CD14-positive monocyte (primary cell): Measurements from ENCODE around the gene PCDH8. TPM values are rescaled to one million over a fixed set of nuclear protein-coding genes. Genes with fewer than 3 reads are reported as not detected.

Source experiments
- DNase-seq, 3 donors: peaks; one replicate each; pipeline ENCODE4 v3.0.0-alpha.2; 2011 to 2022
- H2AFZ ChIP-seq: 2 replicates; pipeline ENCODE4 v1.6.0; 2012; ENCODE audit warnings: mild to moderate bottlenecking, low read depth, low read length, inconsistent platforms; ENCODE audit not compliant: insufficient read depth, poor library complexity, severe bottlenecking
- H3K27ac ChIP-seq, 2 donors: 1 replicate in 1 of 2; 2 replicates in 1 of 2; pipeline ENCODE4 v1.5.1; 2012 to 2013; ENCODE audit warnings: low read length in 2 of 2, control low read depth in 1 of 2, inconsistent platforms in 1 of 2, low read depth in 1 of 2, mild to moderate bottlenecking in 1 of 2
- H3K27me3 ChIP-seq, 2 donors: one replicate each; pipeline versions ENCODE4 v1.6.0 to v1.6.1; 2011 to 2013; ENCODE audit warnings: low read length in 2 of 2; ENCODE audit not compliant: control insufficient read depth in 2 of 2, insufficient read depth in 2 of 2
- H3K36me3 ChIP-seq, 2 donors: replicated peaks in 1 of 2; 1 replicate in 1 of 2; 2 replicates in 1 of 2; pipeline versions ENCODE4 v1.5.1 to v1.6.1; 2012 to 2013; ENCODE audit warnings: low read length in 2 of 2, control low read depth in 1 of 2, inconsistent platforms in 1 of 2, mild to moderate bottlenecking in 1 of 2; ENCODE audit not compliant: insufficient read depth in 2 of 2, control insufficient read depth in 1 of 2
- H3K4me1 ChIP-seq, 2 donors: 1 replicate in 1 of 2; 2 replicates in 1 of 2; pipeline versions ENCODE4 v1.5.1 to v1.6.1; 2012 to 2013; ENCODE audit warnings: low read length in 2 of 2, control low read depth in 1 of 2, inconsistent platforms in 1 of 2, mild to moderate bottlenecking in 1 of 2, moderate library complexity in 1 of 2; ENCODE audit not compliant: insufficient read depth in 2 of 2, control insufficient read depth in 1 of 2
- H3K4me2 ChIP-seq: replicated peaks from 2 replicates; pipeline ENCODE3; 2012; ENCODE audit warnings: low read length, moderate library complexity, mild to moderate bottlenecking; ENCODE audit not compliant: poor library complexity, severe bottlenecking; ENCODE audit errors: extremely low read depth
- H3K4me3 ChIP-seq, 3 experiments: fragments of 200-600 bp in 1 of 3; sonication (generic) in 1 of 3; replicated peaks in 1 of 3; 1 replicate in 2 of 3; 2 replicates in 1 of 3; pipeline ENCODE4 v1.5.1; 2011 to 2013; ENCODE audit warnings: low read length in 3 of 3, mild to moderate bottlenecking in 3 of 3, control low read depth in 2 of 3, low read depth in 2 of 3, inconsistent platforms in 1 of 3, moderate library complexity in 1 of 3
- H3K79me2 ChIP-seq: 2 replicates; pipeline ENCODE4 v1.6.0; 2012; ENCODE audit warnings: mild to moderate bottlenecking, control low read depth, inconsistent platforms, low read length, moderate library complexity; ENCODE audit not compliant: insufficient read depth
- H3K9ac ChIP-seq: 2 replicates; pipeline ENCODE4 v1.6.0; 2017; ENCODE audit warnings: low read length, mild to moderate bottlenecking; ENCODE audit not compliant: insufficient read depth, poor library complexity, severe bottlenecking
- H3K9me3 ChIP-seq, 2 donors: replicated peaks in 1 of 2; 1 replicate in 1 of 2; 2 replicates in 1 of 2; pipeline versions ENCODE4 v1.5.1 to v1.6.1; 2012 to 2013; ENCODE audit warnings: low read length in 2 of 2, control low read depth in 1 of 2; ENCODE audit not compliant: control insufficient read depth in 1 of 2, insufficient read depth in 1 of 2
- H4K20me1 ChIP-seq: 2 replicates; pipeline ENCODE4 v1.6.0; 2012; ENCODE audit warnings: mild to moderate bottlenecking, low read length, control low read depth, moderate library complexity; ENCODE audit not compliant: insufficient read depth
- H3K27ac Mint-ChIP-seq, 7 donors: one replicate each; pipeline ENCODE4 v1.8.0; 2020; ENCODE audit warnings: mild to moderate bottlenecking in 7 of 7, mixed read lengths in 7 of 7, moderate library complexity in 6 of 7, inconsistent platforms in 2 of 7
- H3K27me3 Mint-ChIP-seq, 3 donors: one replicate each; pipeline ENCODE4 v1.8.0; 2021 to 2022; ENCODE audit warnings: low read depth in 3 of 3, mild to moderate bottlenecking in 3 of 3, mixed read lengths in 3 of 3, moderate library complexity in 3 of 3, inconsistent platforms in 1 of 3
- H3K36me3 Mint-ChIP-seq, 2 donors: one replicate each; pipeline ENCODE4 v1.8.0; 2020; ENCODE audit warnings: mixed read lengths in 2 of 2, inconsistent platforms in 1 of 2, mild to moderate bottlenecking in 1 of 2
- H3K4me1 Mint-ChIP-seq: one replicate; pipeline ENCODE4 v1.8.0; 2020; ENCODE audit warnings: mild to moderate bottlenecking, mixed read lengths
- H3K4me3 Mint-ChIP-seq, 2 donors: one replicate each; pipeline ENCODE4 v1.8.0; 2020; ENCODE audit warnings: mild to moderate bottlenecking in 2 of 2, mixed read lengths in 2 of 2, moderate library complexity in 1 of 2
- H3K9me3 Mint-ChIP-seq, 7 donors: one replicate each; pipeline ENCODE4 v1.8.0; 2020 to 2022; ENCODE audit warnings: mixed read lengths in 7 of 7, mild to moderate bottlenecking in 6 of 7, moderate library complexity in 6 of 7, inconsistent platforms in 2 of 7
- CTCF ChIP-seq: fragments of 200-600 bp; IDR thresholded peaks from one replicate; pipeline ENCODE4 v1.8.0; 2022; ENCODE audit warnings: antibody characterized with exemption, mild to moderate bottlenecking
- WGBS: methylation state at CpG from one replicate; pipeline ENCODE4 v1.1.5; 2013; ENCODE audit warnings: missing lambda C conversion rate; ENCODE audit not compliant: insufficient coverage; 5-methylcytosine and 5-hydroxymethylcytosine counted together
- intact Hi-C, 2 donors: fragments of 100-400 bp; cut with micrococcal nuclease; formaldehyde crosslinking; loops; one replicate each; pipeline versions ENCODE4 v1.15.0 to v1.15.1; 2023
- polyA plus RNA-seq, 3 donors: library from polyadenylated mRNA; depleted of rRNA in 1 of 3; unstranded in 2 of 3; stranded (reverse) in 1 of 3; fragments of 300-500 nt in 2 of 3; fragments of >200 nt in 1 of 3; fragmentation: Illumina TruSeq in 2 of 3; gene quantifications; 1 replicate in 2 of 3; 2 replicates in 1 of 3; pipeline ENCODE4 v1.2.3, GENCODE V29; 2012 to 2021

Gene PCDH8
- polyA plus RNA-seq, 3 donors: not detected

GRCh38 chr13:52804202-52804641 is 44.2 kb downstream of the PCDH8 start:
- peaks cover 4 to 7% (median 5%) of the 10 kb centered on the region in 3 donors for H3K27me3 Mint-ChIP-seq
- no peaks in the 10 kb centered on the region for H3K4me1 ChIP-seq
- peaks cover under 1% of the 10 kb centered on the region for H3K4me1 Mint-ChIP-seq
- no peaks in the 10 kb centered on the region for H3K36me3 ChIP-seq
- peaks cover 0 to 3% (median 0%) of the 10 kb centered on the region in 7 donors for H3K9me3 Mint-ChIP-seq
- H3K27ac Mint-ChIP-seq: no peak overlapping the region
- DNase-seq: no peak
- H4K20me1 ChIP-seq: no peaks in the 10 kb centered on the region
- no peak overlapping the region for H3K4me2 ChIP-seq
- H3K27me3 ChIP-seq: no peaks in the 10 kb centered on the region
- no peaks in the 10 kb centered on the region for H3K36me3 Mint-ChIP-seq
- H2AFZ ChIP-seq: no peak overlapping the region
- H3K79me2 ChIP-seq: no peaks in the 10 kb centered on the region
- no peak overlapping the region for H3K27ac ChIP-seq
- H3K9ac ChIP-seq: no peak overlapping the region
- 88% methylated on average over 2 of the region's 3 CpGs for WGBS
- intact Hi-C loops: no loop called here
- no peak overlapping the region for H3K4me3 ChIP-seq
- H3K4me3 Mint-ChIP-seq: no peak overlapping the region
- H3K9me3 ChIP-seq: no peaks in the 10 kb centered on the region
- no peak for TF ChIP-seq CTCF

GRCh38 chr13:52800856-52801255 is 47.6 kb downstream of the PCDH8 start:
- WGBS: 80% methylated on average over 1 of the region's 5 CpGs
- no peak overlapping the region for H3K9ac ChIP-seq
- peaks cover 5 to 7% (median 6%) of the 10 kb centered on the region in 3 donors for H3K27me3 Mint-ChIP-seq
- H3K4me3 ChIP-seq: no peak overlapping the region
- intact Hi-C loops: no loop called here
- H3K4me1 Mint-ChIP-seq: no peaks in the 10 kb centered on the region
- H3K9me3 ChIP-seq: no peaks in the 10 kb centered on the region
- no peak overlapping the region for H3K27ac Mint-ChIP-seq
- no peak overlapping the region for H2AFZ ChIP-seq
- H4K20me1 ChIP-seq: no peaks in the 10 kb centered on the region
- no peaks in the 10 kb centered on the region for H3K36me3 ChIP-seq
- H3K27ac ChIP-seq: no peak overlapping the region
- no peaks in the 10 kb centered on the region for H3K4me1 ChIP-seq
- no peak for TF ChIP-seq CTCF
- no peak overlapping the region for H3K4me3 Mint-ChIP-seq
- DNase-seq: no peak
- no peaks in the 10 kb centered on the region for H3K27me3 ChIP-seq
- no peaks in the 10 kb centered on the region for H3K36me3 Mint-ChIP-seq
- peaks cover 0 to 3% (median 0%) of the 10 kb centered on the region in 7 donors for H3K9me3 Mint-ChIP-seq
- H3K4me2 ChIP-seq: no peak overlapping the region
- H3K79me2 ChIP-seq: no peaks in the 10 kb centered on the region
